Tibial artery (tissue), 4 donors: ENCODE results near the gene FADS3.

ENCODE experiments used
- DNase-seq, 2 donors: peaks; one replicate each; pipeline ENCODE4 v3.0.0-alpha.2; 2019
- H3K27ac ChIP-seq, 2 donors: fragments of 200-600 bp; sonication (generic) in 1 of 2; 1 replicate in 1 of 2; 2 replicates in 1 of 2; pipeline ENCODE4 v1.5.1; 2018 to 2019; ENCODE audit warnings: mild to moderate bottlenecking in 1 of 2
- H3K27me3 ChIP-seq, 2 donors: fragments of 200-600 bp; sonication (generic) in 1 of 2; one replicate each; pipeline versions ENCODE4 v1.5.1 to v1.6.0; 2016 to 2019
- H3K36me3 ChIP-seq, 3 donors: fragments of 200-600 bp; sonication (generic) in 2 of 3; one replicate each; pipeline ENCODE4 v1.5.1; 2016 to 2019; ENCODE audit warnings: mild to moderate bottlenecking in 2 of 3
- H3K4me1 ChIP-seq, 4 donors: fragments of 200-600 bp; sonication (generic) in 2 of 4; 1 replicate in 3 of 4; 2 replicates in 1 of 4; pipeline ENCODE4 v1.5.1; 2016 to 2019
- H3K4me3 ChIP-seq, 2 donors: fragments of 200-600 bp; sonication (generic) in 1 of 2; 1 replicate in 1 of 2; 2 replicates in 1 of 2; pipeline ENCODE4 v1.5.1; 2018 to 2019; ENCODE audit warnings: mild to moderate bottlenecking in 2 of 2
- H3K9me3 ChIP-seq, 3 donors: fragments of 200-600 bp; sonication (generic) in 1 of 3; one replicate each; pipeline ENCODE4 v1.5.1; 2016 to 2019
- CTCF ChIP-seq, 2 experiments: fragments of 200-600 bp in 1 of 2; fragments of 450-650 bp in 1 of 2; IDR thresholded peaks; one replicate each; pipeline ENCODE4 v1.5.1; 2017 to 2019; ENCODE audit warnings: antibody characterized with exemption in 2 of 2, mild to moderate bottlenecking in 1 of 2, moderate library complexity in 1 of 2
- intact Hi-C: fragments of 100-400 bp; cut with DNase I; formaldehyde crosslinking; loops from one replicate; pipeline ENCODE4 v1.15.0; 2023; ENCODE audit warnings: low total_unique reads

The FADS3 gene

GRCh38 chr11:61863548-61864081 is 27.7 kb downstream of the FADS3 start:
- no peak overlapping the region for H3K27ac ChIP-seq
- no peak for TF ChIP-seq CTCF (IDR thresholded peaks at IDR 0.05)
- H3K9me3 ChIP-seq: no peaks in the 10 kb centered on the region
- DNase-seq: no peak
- H3K4me1 ChIP-seq: peaks cover 0 to 8% (median 3%) of the 10 kb centered on the region in 4 donors
- no peak overlapping the region for H3K4me3 ChIP-seq
- no peaks in the 10 kb centered on the region for H3K27me3 ChIP-seq
- peaks cover 38 to 59% (median 57%) of the 10 kb centered on the region in 3 donors for H3K36me3 ChIP-seq
- intact Hi-C loops: no loop called here

GRCh38 chr11:61862714-61863547 is 28.4 kb downstream of the FADS3 start:
- intact Hi-C loops: no loop called here
- TF ChIP-seq CTCF (IDR thresholded peaks at IDR 0.05): no peak
- Histone ChIP-seq H3K27ac (no peak overlapping the region), H3K9me3 (no peaks in the 10 kb centered on the region), H3K4me3 (no peak overlapping the region), H3K27me3 (no peaks in the 10 kb centered on the region), H3K4me1 (peaks cover 0 to 8% (median 3%) of the 10 kb centered on the region in 4 donors), H3K36me3 (peaks cover 38 to 65% (median 60%) of the 10 kb centered on the region in 3 donors)
- no peak for DNase-seq

GRCh38 chr11:61861634-61862033 is 29.7 kb downstream of the FADS3 start:
- no peaks in the 10 kb centered on the region for H3K27me3 ChIP-seq
- intact Hi-C loops: no loop called here
- DNase-seq: no peak
- H3K9me3 ChIP-seq: no peaks in the 10 kb centered on the region
- TF ChIP-seq CTCF (IDR thresholded peaks at IDR 0.05): no peak
- H3K4me1 ChIP-seq: peaks cover 0 to 8% (median 3%) of the 10 kb centered on the region in 4 donors
- H3K36me3 ChIP-seq: peaks cover 50 to 78% (median 72%) of the 10 kb centered on the region in 3 donors
- H3K4me3 ChIP-seq: no peak overlapping the region
- no peak overlapping the region for H3K27ac ChIP-seq

- Histone ChIP-seq H3K27me3 (no peaks in the 10 kb centered on the region), H3K4me1 (peaks cover 0 to 8% (median 3%) of the 10 kb centered on the region in 4 donors), H3K27ac (no peak overlapping the region), H3K9me3 (no peaks in the 10 kb centered on the region), H3K36me3 (peaks cover 50 to 69% (median 65%) of the 10 kb centered on the region in 3 donors), H3K4me3 (no peak overlapping the region)
- DNase-seq: no peak
- intact Hi-C loops: no loop called here
- no peak for TF ChIP-seq CTCF (IDR thresholded peaks at IDR 0.05)
Measured at GRCh38 chr11:61860054-61860903, 31.1 kb downstream of the FADS3 start.

- Histone ChIP-seq H3K4me3 (no peak overlapping the region), H3K4me1 (peaks cover 0 to 8% (median 5%) of the 10 kb centered on the region in 4 donors), H3K36me3 (peaks cover 26 to 69% (median 53%) of the 10 kb centered on the region in 3 donors), H3K9me3 (no peaks in the 10 kb centered on the region), H3K27ac (no peak overlapping the region), H3K27me3 (no peaks in the 10 kb centered on the region)
- TF ChIP-seq CTCF (IDR thresholded peaks at IDR 0.05): no peak
- DNase-seq: no peak
- intact Hi-C loops: no loop called here
Measured at GRCh38 chr11:61855939-61856680, 35.2 kb downstream of the FADS3 start.
